ENCODE data around the gene ALS2. TPM values are rescaled to one million over a fixed set of nuclear protein-coding genes. Genes with fewer than 3 reads are reported as not detected.

The ALS2 gene
- total RNA-seq, 1 experiment from 2014 or later: 38.3 TPM

GRCh38 chr2:201794294-201794693 is 13.6 kb upstream of the ALS2 start:
- Histone ChIP-seq H3K9me3 (no peaks in the 10 kb centered on the region), H3K4me1 (peaks cover 5% of the 10 kb centered on the region; the same call in 1 of the 2 replicates), H3K36me3 (ENCODE audit: control insufficient read depth, insufficient read depth, low read length) (no peaks in the 10 kb centered on the region), H3K27me3 (replicated peaks; ENCODE audit: control insufficient read depth, insufficient read depth, low read length) (no peaks in the 10 kb centered on the region), H3K4me3 (ENCODE audit: low read depth, low read length) (no peak overlapping the region)
- intact Hi-C loops (cut with micrococcal nuclease; ENCODE audit: unreplicated experiment): no loop called here
- Mint-ChIP-seq H3K27ac (ENCODE audit: unreplicated experiment) (no peak overlapping the region), H3K27me3 (ENCODE audit: insufficient read depth, unreplicated experiment) (no peaks in the 10 kb centered on the region), H3K4me1 (ENCODE audit: low read depth, unreplicated experiment) (peaks cover 7% of the 10 kb centered on the region), H3K4me3 (ENCODE audit: unreplicated experiment) (no peak overlapping the region), H3K9me3 (ENCODE audit: unreplicated experiment) (no peaks in the 10 kb centered on the region), H3K36me3 (ENCODE audit: insufficient read depth, unreplicated experiment) (no peaks in the 10 kb centered on the region)
- CTCF ChIA-PET: no interaction called here
- BruUV-seq (replicated peaks): no TSS peak
- TF ChIP-seq CTCF (IDR thresholded peaks at IDR 0.05; ENCODE audit: insufficient read depth in 1 of 2, low read depth in 1 of 2, low read length in 1 of 2, severe bottlenecking in 1 of 2, unreplicated experiment in 1 of 2): no peak
- DNase-seq: no peak
- POLR2A ChIA-PET: no interaction called here

- no TSS peak for BruUV-seq (replicated peaks)
- ChIA-PET CTCF (no interaction called here), POLR2A (no interaction called here)
- Mint-ChIP-seq H3K27ac (ENCODE audit: unreplicated experiment) (no peak overlapping the region), H3K27me3 (ENCODE audit: insufficient read depth, unreplicated experiment) (no peaks in the 10 kb centered on the region), H3K9me3 (ENCODE audit: unreplicated experiment) (no peaks in the 10 kb centered on the region), H3K36me3 (ENCODE audit: insufficient read depth, unreplicated experiment) (no peaks in the 10 kb centered on the region), H3K4me3 (ENCODE audit: unreplicated experiment) (no peak overlapping the region), H3K4me1 (ENCODE audit: low read depth, unreplicated experiment) (peaks cover 13% of the 10 kb centered on the region)
- Histone ChIP-seq H3K27me3 (replicated peaks; ENCODE audit: control insufficient read depth, insufficient read depth, low read length) (no peaks in the 10 kb centered on the region), H3K4me1 (peaks cover 3% of the 10 kb centered on the region; the same call in 1 of the 2 replicates), H3K4me3 (ENCODE audit: low read depth, low read length) (no peak overlapping the region), H3K9me3 (no peaks in the 10 kb centered on the region), H3K36me3 (ENCODE audit: control insufficient read depth, insufficient read depth, low read length) (no peaks in the 10 kb centered on the region)
- DNase-seq: no peak
- intact Hi-C loops (cut with micrococcal nuclease; ENCODE audit: unreplicated experiment): no loop called here
- no peak for TF ChIP-seq CTCF (IDR thresholded peaks at IDR 0.05; ENCODE audit: insufficient read depth in 1 of 2, low read depth in 1 of 2, low read length in 1 of 2, severe bottlenecking in 1 of 2, unreplicated experiment in 1 of 2)
Measured at GRCh38 chr2:201793631-201794030, 12.9 kb upstream of the ALS2 start.

- CTCF ChIA-PET: no interaction called here
- intact Hi-C loops (cut with micrococcal nuclease; ENCODE audit: unreplicated experiment): no loop called here
- DNase-seq: no peak
- Histone ChIP-seq H3K4me3 (ENCODE audit: low read depth, low read length) (no peak overlapping the region), H3K9me3 (no peaks in the 10 kb centered on the region), H3K27me3 (replicated peaks; ENCODE audit: control insufficient read depth, insufficient read depth, low read length) (no peaks in the 10 kb centered on the region), H3K36me3 (ENCODE audit: control insufficient read depth, insufficient read depth, low read length) (no peaks in the 10 kb centered on the region), H3K4me1 (peaks cover 16% of the 10 kb centered on the region; the same call in 1 of the 2 replicates)
- POLR2A ChIA-PET: no interaction called here
- no peak overlapping the region for H3K4me3 Mint-ChIP-seq (ENCODE audit: unreplicated experiment)
- TF ChIP-seq CTCF (IDR thresholded peaks at IDR 0.05; ENCODE audit: insufficient read depth in 1 of 2, low read depth in 1 of 2, low read length in 1 of 2, severe bottlenecking in 1 of 2, unreplicated experiment in 1 of 2): no peak
- no TSS peak for BruUV-seq (replicated peaks)
- H3K27me3 Mint-ChIP-seq (ENCODE audit: insufficient read depth, unreplicated experiment): no peaks in the 10 kb centered on the region
- H3K9me3 Mint-ChIP-seq (ENCODE audit: unreplicated experiment): no peaks in the 10 kb centered on the region
- peaks cover 27% of the 10 kb centered on the region for H3K4me1 Mint-ChIP-seq (ENCODE audit: low read depth, unreplicated experiment)
- H3K36me3 Mint-ChIP-seq (ENCODE audit: insufficient read depth, unreplicated experiment): no peaks in the 10 kb centered on the region
- H3K27ac Mint-ChIP-seq (ENCODE audit: unreplicated experiment): no peak overlapping the region
Measured at GRCh38 chr2:201790989-201791388, 10.3 kb upstream of the ALS2 start.
